Activated CD8-positive, alpha-beta memory T cell treated with anti-CD3 and anti-CD28 coated beads, Interleukin-2, amount 50 U/mL, for 24 hours (primary cell): Measurements from ENCODE around the gene DEFB115.
"Not testable (repeated sequence)": the region's sequence is repeated elsewhere in the genome, so short reads cannot be mapped to it uniquely, and the experiment has no call there.

Experiments used
- DNase-seq: peaks from one replicate; pipeline ENCODE4 v3.0.0-alpha.2; 2020; ENCODE audit errors: extremely low read depth

Gene DEFB115

GRCh38 chr20:31257364-31257763, at the start of gene DEFB115:
DEFB115 (plus strand) TSS chr20:31257664; CDS start chr20:31257664, 0 bp downstream.
- no peak for DNase-seq

GRCh38 chr20:31236953-31237352, 20.5 kb upstream of the DEFB115 start:
- no peak for DNase-seq

- DNase-seq, result no peak
Measured at GRCh38 chr20:31237763-31238162, 19.7 kb upstream of the DEFB115 start.

- DNase-seq, result no peak
Measured at GRCh38 chr20:31239139-31239538, 18.3 kb upstream of the DEFB115 start.

GRCh38 chr20:31256959-31257358, 505 bp upstream of the DEFB115 start:
- no peak for DNase-seq

GRCh38 chr20:31260326-31260932, 3.0 kb downstream of the DEFB115 start:
- no peak for DNase-seq

GRCh38 chr20:31274441-31274840, 17.0 kb downstream of the DEFB115 start:
- DNase-seq, result no peak

GRCh38 chr20:31278178-31278577, 20.7 kb downstream of the DEFB115 start:
- DNase-seq, result no peak

GRCh38 chr20:31284964-31285363, 27.5 kb downstream of the DEFB115 start:
- not testable (repeated sequence) for DNase-seq

GRCh38 chr20:31308535-31309162, 51.2 kb downstream of the DEFB115 start, which contains the start of gene DEFB116:
DEFB116 (minus strand) TSS chr20:31308585; CDS start chr20:31308585, 0 bp downstream.
- no peak for DNase-seq
